Neural progenitor cell (in vitro differentiated cells): ENCODE results near the gene SCAP. TPM values are rescaled to one million over a fixed set of nuclear protein-coding genes. Genes with fewer than 3 reads are reported as not detected.

Experiments
- DNase-seq: peaks from one replicate; pipeline ENCODE4 v3.0.0-alpha.2; 2016; ENCODE audit warnings: low spot score
- H2AFZ ChIP-seq: fragments of 200-600 bp; sonication (generic); replicated peaks from 2 replicates; pipeline ENCODE4 v1.6.1; 2016; ENCODE audit warnings: antibody characterized with exemption
- H3F3A ChIP-seq: fragments of 200-600 bp; sonication (generic); 2 replicates; pipeline ENCODE4 v1.6.1; 2016; ENCODE audit warnings: antibody characterized with exemption, low read depth
- H3K27ac ChIP-seq: fragments of 200-600 bp; sonication (generic); 2 replicates; pipeline ENCODE4 v1.5.1; 2016; ENCODE audit warnings: mild to moderate bottlenecking
- H3K27me3 ChIP-seq: fragments of 200-600 bp; sonication (generic); 2 replicates; pipeline ENCODE4 v1.6.1; 2016; ENCODE audit warnings: mild to moderate bottlenecking, moderate library complexity
- H3K36me3 ChIP-seq: fragments of 200-600 bp; sonication (generic); 2 replicates; pipeline ENCODE4 v1.5.1; 2016
- H3K4me1 ChIP-seq: fragments of 200-600 bp; sonication (generic); 2 replicates; pipeline ENCODE4 v1.6.1; 2016; ENCODE audit warnings: mixed run types
- H3K4me2 ChIP-seq: fragments of 200-600 bp; sonication (generic); 2 replicates; pipeline ENCODE4 v1.6.1; 2016
- H3K4me3 ChIP-seq: fragments of 200-600 bp; sonication (generic); 2 replicates; pipeline ENCODE4 v1.5.1; 2016
- H3K79me2 ChIP-seq: fragments of 200-600 bp; sonication (generic); 2 replicates; pipeline ENCODE4 v1.6.1; 2016; ENCODE audit warnings: low read depth
- H3K9ac ChIP-seq: fragments of 200-600 bp; sonication (generic); 2 replicates; pipeline ENCODE4 v1.6.1; 2016
- H3K9me3 ChIP-seq: fragments of 200-600 bp; sonication (generic); 2 replicates; pipeline ENCODE4 v1.5.1; 2016; ENCODE audit warnings: low read depth
- H4K20me1 ChIP-seq: fragments of 200-600 bp; sonication (generic); 2 replicates; pipeline ENCODE4 v1.6.1; 2016; ENCODE audit warnings: low read depth
- H3K27ac Mint-ChIP-seq: 3 replicates; pipeline ENCODE4 v1.8.0; 2021; ENCODE audit warnings: mixed read lengths
- H3K27me3 Mint-ChIP-seq: 2 replicates; pipeline ENCODE4 v1.8.0; 2022; ENCODE audit warnings: low read depth, mild to moderate bottlenecking, inconsistent platforms, moderate library complexity, mixed read lengths; ENCODE audit not compliant: insufficient read depth
- H3K36me3 Mint-ChIP-seq: 3 replicates; pipeline ENCODE4 v1.8.0; 2021; ENCODE audit warnings: mixed read lengths
- H3K4me1 Mint-ChIP-seq: 3 replicates; pipeline ENCODE4 v1.8.0; 2021; ENCODE audit warnings: mixed read lengths
- H3K4me3 Mint-ChIP-seq: 3 replicates; pipeline ENCODE4 v1.8.0; 2021; ENCODE audit warnings: mild to moderate bottlenecking, moderate library complexity, mixed read lengths
- H3K9me3 Mint-ChIP-seq: 3 replicates; pipeline ENCODE4 v1.8.0; 2020; ENCODE audit warnings: mixed read lengths
- EZH2 ChIP-seq: fragments of 200-600 bp; sonication (generic); IDR thresholded peaks from 2 replicates; pipeline ENCODE4 v1.6.1; 2017; ENCODE audit warnings: antibody characterized with exemption, mild to moderate bottlenecking, moderate library complexity
- EZH2phosphoT487 ChIP-seq: fragments of 200-600 bp; sonication (generic); IDR thresholded peaks from 2 replicates; pipeline ENCODE4 v1.6.1; 2017; ENCODE audit warnings: antibody characterized with exemption
- total RNA-seq: library from RNA; depleted of rRNA; stranded (reverse); fragments of >200 nt; gene quantifications from 2 replicates; pipeline ENCODE4 v1.2.3, GENCODE V29; 2015; ENCODE audit warnings: low replicate concordance
- TF ChIP-seq, protein P1 (sequence below): fragments of 200-600 bp; sonication (generic); IDR thresholded peaks from 2 replicates; pipeline ENCODE4 v1.5.1; 2017; ENCODE audit warnings: antibody characterized with exemption, mild to moderate bottlenecking

The SCAP gene
- total RNA-seq, 1 donor from 2014 or later = 33.0 TPM

GRCh38 chr3:47405820-47406761 lies 69.7 kb downstream of the SCAP start:
- H3K9me3 Mint-ChIP-seq = no peaks in the 10 kb centered on the region
- no peaks in the 10 kb centered on the region for H3K27me3 ChIP-seq
- no peaks in the 10 kb centered on the region for H3K4me1 Mint-ChIP-seq
- no peak for DNase-seq
- H3K9ac ChIP-seq = no peak overlapping the region
- peaks cover 12% of the 10 kb centered on the region for H3K27me3 Mint-ChIP-seq
- no peaks in the 10 kb centered on the region for H3K9me3 ChIP-seq
- no peaks in the 10 kb centered on the region for H3F3A ChIP-seq
- no peak overlapping the region for H2AFZ ChIP-seq
- no peak overlapping the region for H3K4me3 ChIP-seq
- H3K27ac ChIP-seq = no peak overlapping the region
- peaks cover 8% of the 10 kb centered on the region for H3K4me1 ChIP-seq
- H3K36me3 Mint-ChIP-seq = peaks cover 2% of the 10 kb centered on the region
- H3K4me3 Mint-ChIP-seq = no peak overlapping the region
- H3K36me3 ChIP-seq = no peaks in the 10 kb centered on the region
- no peak overlapping the region for H3K27ac Mint-ChIP-seq
- H3K79me2 ChIP-seq = no peaks in the 10 kb centered on the region
- no peak overlapping the region for H3K4me2 ChIP-seq
- TF ChIP-seq EZH2phosphoT487 (no peak), EZH2 (no peak)
- TF ChIP-seq, protein P1, sequence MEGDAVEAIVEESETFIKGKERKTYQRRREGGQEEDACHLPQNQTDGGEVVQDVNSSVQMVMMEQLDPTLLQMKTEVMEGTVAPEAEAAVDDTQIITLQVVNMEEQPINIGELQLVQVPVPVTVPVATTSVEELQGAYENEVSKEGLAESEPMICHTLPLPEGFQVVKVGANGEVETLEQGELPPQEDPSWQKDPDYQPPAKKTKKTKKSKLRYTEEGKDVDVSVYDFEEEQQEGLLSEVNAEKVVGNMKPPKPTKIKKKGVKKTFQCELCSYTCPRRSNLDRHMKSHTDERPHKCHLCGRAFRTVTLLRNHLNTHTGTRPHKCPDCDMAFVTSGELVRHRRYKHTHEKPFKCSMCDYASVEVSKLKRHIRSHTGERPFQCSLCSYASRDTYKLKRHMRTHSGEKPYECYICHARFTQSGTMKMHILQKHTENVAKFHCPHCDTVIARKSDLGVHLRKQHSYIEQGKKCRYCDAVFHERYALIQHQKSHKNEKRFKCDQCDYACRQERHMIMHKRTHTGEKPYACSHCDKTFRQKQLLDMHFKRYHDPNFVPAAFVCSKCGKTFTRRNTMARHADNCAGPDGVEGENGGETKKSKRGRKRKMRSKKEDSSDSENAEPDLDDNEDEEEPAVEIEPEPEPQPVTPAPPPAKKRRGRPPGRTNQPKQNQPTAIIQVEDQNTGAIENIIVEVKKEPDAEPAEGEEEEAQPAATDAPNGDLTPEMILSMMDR = no peak
- peaks cover 13% of the 10 kb centered on the region for H4K20me1 ChIP-seq

GRCh38 chr3:47404955-47405790 lies 70.6 kb downstream of the SCAP start:
- peak overlapping the region; percentile 37 for H3K27ac ChIP-seq

DNA sequence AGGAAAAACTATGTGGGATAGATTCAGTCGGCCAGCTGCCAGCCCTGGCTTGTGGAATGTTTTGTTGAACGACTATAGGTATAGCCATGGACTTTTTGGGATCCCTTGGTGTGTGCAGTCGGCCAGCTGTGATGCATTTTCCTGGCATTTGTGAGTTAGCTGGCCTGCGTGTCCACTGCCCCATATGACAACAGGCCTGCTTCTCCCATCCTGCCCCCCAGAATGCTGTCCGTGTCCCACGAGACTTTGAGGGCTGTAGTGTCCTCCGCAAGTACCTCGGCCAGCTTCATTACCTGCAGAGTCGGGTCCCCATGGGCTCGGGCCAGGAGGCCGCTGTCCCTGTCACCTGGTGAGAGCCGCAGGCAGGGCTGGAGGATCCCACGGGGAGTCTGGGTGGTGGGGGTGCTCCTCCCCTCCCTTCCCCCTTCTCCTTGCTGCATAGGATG lies 71.3 kb downstream of the SCAP start:
- no peak overlapping the region for H3K27ac Mint-ChIP-seq
- peaks cover 2% of the 10 kb centered on the region for H3K36me3 Mint-ChIP-seq
- Histone ChIP-seq H3K27me3 (no peaks in the 10 kb centered on the region), H3K9ac (no peak overlapping the region), H3K9me3 (no peaks in the 10 kb centered on the region), H2AFZ (no peak overlapping the region), H3F3A (no peaks in the 10 kb centered on the region), H4K20me1 (peaks cover 19% of the 10 kb centered on the region), H3K79me2 (no peaks in the 10 kb centered on the region), H3K4me3 (no peak overlapping the region), H3K4me1 (peaks cover 12% of the 10 kb centered on the region), H3K4me2 (no peak overlapping the region), H3K27ac (peak overlapping the region; percentile 37), H3K36me3 (no peaks in the 10 kb centered on the region)
- H3K9me3 Mint-ChIP-seq = no peaks in the 10 kb centered on the region
- no peak overlapping the region for H3K4me3 Mint-ChIP-seq
- no peak for TF ChIP-seq EZH2
- no peak for TF ChIP-seq EZH2phosphoT487
- TF ChIP-seq, protein P1 = no peak
- no peak for DNase-seq
- peaks cover 2% of the 10 kb centered on the region for H3K4me1 Mint-ChIP-seq
- peaks cover 12% of the 10 kb centered on the region for H3K27me3 Mint-ChIP-seq

More at GRCh38 chr3:47404955-47405790, 70.6 kb downstream of the SCAP start:
- no peak overlapping the region for H3K9ac ChIP-seq
- H3F3A ChIP-seq = no peaks in the 10 kb centered on the region
- TF ChIP-seq, protein P1 = no peak
- TF ChIP-seq EZH2phosphoT487 = no peak
- no peak for TF ChIP-seq EZH2
- peak overlapping the region; percentile 79 for H3K27ac Mint-ChIP-seq
- no peaks in the 10 kb centered on the region for H3K27me3 ChIP-seq
- H2AFZ ChIP-seq = no peak overlapping the region
- DNase-seq = no peak
- no peaks in the 10 kb centered on the region for H3K9me3 Mint-ChIP-seq
- H3K27me3 Mint-ChIP-seq = peaks cover 12% of the 10 kb centered on the region
- H3K4me3 ChIP-seq = no peak overlapping the region
- no peaks in the 10 kb centered on the region for H3K9me3 ChIP-seq
- H3K36me3 ChIP-seq = no peaks in the 10 kb centered on the region
- H3K4me2 ChIP-seq = no peak overlapping the region
- H4K20me1 ChIP-seq = peaks cover 17% of the 10 kb centered on the region
- H3K4me1 ChIP-seq = peaks cover 9% of the 10 kb centered on the region
- H3K4me1 Mint-ChIP-seq = peaks cover 1% of the 10 kb centered on the region
- H3K4me3 Mint-ChIP-seq = no peak overlapping the region
- H3K79me2 ChIP-seq = no peaks in the 10 kb centered on the region
- peaks cover 2% of the 10 kb centered on the region for H3K36me3 Mint-ChIP-seq
